ENCODE data around the gene DPYSL4.

DPYSL4 gene

GRCh38 chr10:132164761-132165278 is 21.9 kb upstream of the DPYSL4 start:
- DNase-seq, result no peak

GRCh38 chr10:132165416-132165980 is 21.2 kb upstream of the DPYSL4 start:
- no peak for DNase-seq

- no peak for DNase-seq
Observed at GRCh38 chr10:132166216-132166950, 20.4 kb upstream of the DPYSL4 start.

- DNase-seq, result no peak
Observed at GRCh38 chr10:132167041-132167674, 19.6 kb upstream of the DPYSL4 start.

GRCh38 chr10:132167976-132168375 is 18.8 kb upstream of the DPYSL4 start:
- DNase-seq, result no peak

GRCh38 chr10:132168571-132169030 is 18.1 kb upstream of the DPYSL4 start:
- DNase-seq, result no peak

GRCh38 chr10:132169031-132169765 is 17.6 kb upstream of the DPYSL4 start:
- no peak for DNase-seq

- DNase-seq, result no peak
Observed at GRCh38 chr10:132169766-132170560, 16.8 kb upstream of the DPYSL4 start.

- no peak for DNase-seq
Observed at GRCh38 chr10:132170561-132171361, 16.0 kb upstream of the DPYSL4 start.

- DNase-seq, result no peak
Observed at GRCh38 chr10:132172091-132173066, 14.4 kb upstream of the DPYSL4 start.

GRCh38 chr10:132173185-132173584 is 13.6 kb upstream of the DPYSL4 start:
- DNase-seq, result no peak

- no peak for DNase-seq
Observed at GRCh38 chr10:132174237-132174636, 12.5 kb upstream of the DPYSL4 start.

GRCh38 chr10:132175408-132175807 is 11.3 kb upstream of the DPYSL4 start:
- DNase-seq, result no peak

GRCh38 chr10:132175907-132176581 is 10.7 kb upstream of the DPYSL4 start:
- no peak for DNase-seq

- DNase-seq, result no peak
Observed at GRCh38 chr10:132176623-132177500, 9.9 kb upstream of the DPYSL4 start.

GRCh38 chr10:132178046-132178445 is 8.7 kb upstream of the DPYSL4 start:
- no peak for DNase-seq

GRCh38 chr10:132178672-132179545 is 7.8 kb upstream of the DPYSL4 start:
- no peak for DNase-seq

Data from islet precursor cell (in vitro differentiated cells).